ENCODE measurements around the gene ATOH8. TPM values are rescaled to one million over a fixed set of nuclear protein-coding genes. Genes with fewer than 3 reads are reported as not detected.
A peak's percentile ranks its signal among the peaks of the same experiment; 100 is the strongest.

The ATOH8 gene
- total and polyA plus RNA-seq, 12 donors = 8.7 to 45.9 (median 17.8) TPM

DNA sequence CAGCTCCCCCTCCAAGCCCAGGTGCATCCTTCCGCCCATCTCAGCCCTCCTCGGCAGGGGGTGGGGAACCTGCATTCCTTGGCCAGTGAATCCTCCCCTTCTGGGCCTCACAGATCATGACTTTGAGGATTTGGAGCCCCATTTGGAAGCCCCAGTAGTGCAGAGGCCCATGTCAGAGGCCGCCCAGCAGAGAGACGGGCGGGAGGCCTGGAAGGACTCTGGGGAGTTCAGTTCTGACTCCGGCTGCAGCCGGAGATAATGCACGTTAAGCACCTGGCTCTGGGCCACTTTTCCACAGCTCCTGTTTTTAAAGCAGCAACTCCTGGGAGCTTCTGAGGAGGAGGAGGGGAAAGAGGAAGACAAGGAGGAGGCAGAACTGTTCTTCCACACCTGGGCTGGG, 14.9 kb downstream of the ATOH8 start:
- peaks cover 0 to 23% (median 0%) of the 10 kb centered on the region in 7 donors for H3K27me3 ChIP-seq
- intact Hi-C loops (cut with DNase I) = no loop called here
- WGBS, 2 donors = 10 to 11% methylated on average over 8 of the region's 8 CpGs
- peak overlapping the region in 9 of 10 donors; percentile 3 to 96 (median 73) for H3K27ac ChIP-seq
- TF ChIP-seq, protein P1, sequence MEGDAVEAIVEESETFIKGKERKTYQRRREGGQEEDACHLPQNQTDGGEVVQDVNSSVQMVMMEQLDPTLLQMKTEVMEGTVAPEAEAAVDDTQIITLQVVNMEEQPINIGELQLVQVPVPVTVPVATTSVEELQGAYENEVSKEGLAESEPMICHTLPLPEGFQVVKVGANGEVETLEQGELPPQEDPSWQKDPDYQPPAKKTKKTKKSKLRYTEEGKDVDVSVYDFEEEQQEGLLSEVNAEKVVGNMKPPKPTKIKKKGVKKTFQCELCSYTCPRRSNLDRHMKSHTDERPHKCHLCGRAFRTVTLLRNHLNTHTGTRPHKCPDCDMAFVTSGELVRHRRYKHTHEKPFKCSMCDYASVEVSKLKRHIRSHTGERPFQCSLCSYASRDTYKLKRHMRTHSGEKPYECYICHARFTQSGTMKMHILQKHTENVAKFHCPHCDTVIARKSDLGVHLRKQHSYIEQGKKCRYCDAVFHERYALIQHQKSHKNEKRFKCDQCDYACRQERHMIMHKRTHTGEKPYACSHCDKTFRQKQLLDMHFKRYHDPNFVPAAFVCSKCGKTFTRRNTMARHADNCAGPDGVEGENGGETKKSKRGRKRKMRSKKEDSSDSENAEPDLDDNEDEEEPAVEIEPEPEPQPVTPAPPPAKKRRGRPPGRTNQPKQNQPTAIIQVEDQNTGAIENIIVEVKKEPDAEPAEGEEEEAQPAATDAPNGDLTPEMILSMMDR (IDR thresholded peaks at IDR 0.05) = no peak
- peak overlapping the region in 1 of 10 donors; percentile 1 for H3K4me3 ChIP-seq
- ATAC-seq = peak; percentile 9 to 45 (median 25)
- peaks cover 54 to 94% (median 91%) of the 10 kb centered on the region in 9 donors for H3K4me1 ChIP-seq
- H3K9me3 ChIP-seq = no peaks in the 10 kb centered on the region
- H3K36me3 ChIP-seq = peaks cover 0 to 46% (median 0%) of the 10 kb centered on the region in 9 donors
- DNase-seq = peak; percentile 81 to 88

DNA sequence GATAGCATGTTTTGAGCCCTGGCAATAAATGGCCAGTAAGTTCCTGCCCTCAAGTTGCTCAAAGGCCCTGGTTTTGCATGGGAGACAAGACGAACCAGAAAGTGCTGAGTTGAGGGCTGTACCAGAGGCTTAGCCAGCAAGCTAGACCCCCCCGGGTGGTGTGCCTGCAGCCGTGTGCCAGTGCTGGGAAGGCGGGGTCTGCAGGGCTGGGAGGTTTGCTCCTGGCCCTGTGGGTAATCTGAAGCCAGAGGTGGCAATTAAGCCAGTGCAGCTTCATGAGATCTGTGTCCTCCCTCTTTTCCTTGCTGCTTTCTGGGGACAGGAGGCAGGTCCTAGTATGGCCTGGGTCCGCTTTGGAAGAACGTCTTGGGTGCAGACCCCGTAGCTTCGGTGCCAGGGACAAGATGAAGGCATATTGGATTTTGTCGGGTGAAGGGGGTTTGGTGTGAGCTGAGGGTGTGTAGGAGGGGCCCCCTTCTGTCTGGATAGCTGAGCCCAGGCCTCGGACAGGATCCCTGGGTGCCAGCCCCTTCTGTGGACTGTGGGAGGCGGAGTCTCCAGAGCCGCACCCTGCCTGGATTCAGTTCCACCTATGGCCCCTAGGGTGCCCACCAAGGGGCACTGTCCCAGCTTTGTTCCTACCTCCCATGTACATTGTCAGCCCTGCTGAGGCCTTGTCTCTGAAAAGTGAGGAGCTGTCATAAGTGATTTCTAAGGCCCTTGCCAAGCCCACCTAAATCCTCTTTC, 15.6 kb downstream of the ATOH8 start:
- H3K36me3 ChIP-seq = peaks cover 0 to 40% (median 0%) of the 10 kb centered on the region in 9 donors
- ATAC-seq (no peak), DNase-seq (no peak)
- 62 to 67% methylated on average over 12 of the region's 12 CpGs for WGBS, 2 donors
- no peak overlapping the region for H3K4me3 ChIP-seq
- peaks cover 0 to 23% (median 0%) of the 10 kb centered on the region in 7 donors for H3K27me3 ChIP-seq
- H3K27ac ChIP-seq = peak overlapping the region in 9 of 10 donors; percentile 3 to 96 (median 73)
- intact Hi-C loops (cut with DNase I) = no loop called here
- TF ChIP-seq, protein P1 (IDR thresholded peaks at IDR 0.05) = peak in 6 of 9 donors; percentile 9 to 45 (median 25)
- no peaks in the 10 kb centered on the region for H3K9me3 ChIP-seq
- peaks cover 61 to 96% (median 93%) of the 10 kb centered on the region in 9 donors for H3K4me1 ChIP-seq

DNA sequence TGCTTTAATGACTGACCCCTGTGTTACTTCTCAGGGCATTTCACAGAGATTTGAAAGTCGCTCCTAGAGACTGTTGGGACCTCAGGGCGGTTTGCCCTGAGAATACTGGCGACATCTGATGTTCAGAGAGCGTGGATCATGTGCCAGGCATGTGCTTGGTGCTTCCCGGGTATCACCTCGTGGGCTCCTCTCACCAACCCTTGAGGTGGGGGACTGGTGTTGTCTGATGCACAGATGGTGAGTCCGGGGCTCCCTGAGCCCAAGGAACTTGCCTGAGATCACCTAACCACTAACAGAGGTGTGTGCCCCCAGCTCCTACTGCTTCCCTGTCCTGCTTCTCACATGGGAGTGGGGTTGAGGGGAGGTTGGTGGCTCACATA, 16.2 kb downstream of the ATOH8 start:
- Histone ChIP-seq H3K9me3 (no peaks in the 10 kb centered on the region), H3K36me3 (peaks cover 0 to 35% (median 0%) of the 10 kb centered on the region in 9 donors), H3K4me3 (no peak overlapping the region), H3K27ac (peak overlapping the region in 7 of 10 donors; percentile 3 to 96 (median 74)), H3K27me3 (peaks cover 0 to 18% (median 0%) of the 10 kb centered on the region in 7 donors), H3K4me1 (peaks cover 62 to 96% (median 93%) of the 10 kb centered on the region in 9 donors)
- intact Hi-C loops (cut with DNase I) = no loop called here
- WGBS, 2 donors = 78 to 83% methylated on average over 7 of the region's 7 CpGs
- ATAC-seq (no peak), DNase-seq (no peak)
- TF ChIP-seq, protein P1 (IDR thresholded peaks at IDR 0.05) = no peak

DNA sequence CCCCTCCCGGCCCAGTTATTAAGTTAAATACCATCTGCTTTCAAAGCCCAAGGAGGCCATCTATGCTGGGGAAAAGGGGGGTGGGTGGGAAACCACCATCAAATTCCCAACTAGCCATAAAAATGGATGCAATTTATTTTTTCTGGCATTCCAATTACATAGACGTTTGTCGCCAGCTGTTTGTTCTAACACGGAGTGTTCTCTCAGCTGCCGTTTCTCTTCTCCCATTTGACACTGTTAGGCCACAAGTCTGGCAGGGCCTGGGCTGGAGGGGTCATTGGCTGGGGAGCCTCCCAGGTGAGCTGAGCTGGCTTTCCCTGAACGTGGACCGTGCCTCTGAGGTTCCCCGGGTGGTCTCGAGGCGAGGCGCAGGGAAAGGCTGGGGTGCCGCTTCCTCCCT, 16.6 kb downstream of the ATOH8 start:
- Histone ChIP-seq H3K27me3 (peaks cover 0 to 14% (median 0%) of the 10 kb centered on the region in 7 donors), H3K36me3 (peaks cover 0 to 31% (median 0%) of the 10 kb centered on the region in 9 donors), H3K4me3 (no peak overlapping the region), H3K4me1 (peaks cover 62 to 96% (median 94%) of the 10 kb centered on the region in 9 donors), H3K27ac (peak overlapping the region in 8 of 10 donors; percentile 73 to 96 (median 91)), H3K9me3 (no peaks in the 10 kb centered on the region)
- 62 to 69% methylated on average over 12 of the region's 12 CpGs for WGBS, 2 donors
- ATAC-seq (no peak), DNase-seq (no peak)
- intact Hi-C loops (cut with DNase I) = no loop called here
- TF ChIP-seq, protein P1 (IDR thresholded peaks at IDR 0.05) = no peak
